Panc1 (cell line): Measurements from ENCODE around the gene IL20RA. TPM values are rescaled to one million over a fixed set of nuclear protein-coding genes. Genes with fewer than 3 reads are reported as not detected.

ENCODE experiments used
- ATAC-seq: fragments of 200-7000 bp; cut with Tn5 transposase; 2 replicates; pipeline ENCODE4 v1.9.1; 2020; ENCODE audit warnings: mild to moderate bottlenecking, moderate library complexity
- BruUV-seq: library from RNA; stranded (reverse); fragments of 400-500 nt; replicated peaks from 2 replicates; lab custom pipeline; 2021; lab: Mats Ljungman, UMichigan
- CTCF ChIA-PET: fragments of 300-600 bp; sonication (Branson Sonifier 250); formaldehyde crosslinking; loops from one replicate; lab custom pipeline; 2022; ENCODE audit warnings: antibody characterized with exemption; lab: Charles Lee
- POLR2A ChIA-PET: fragments of 300-600 bp; sonication (Branson Sonifier 250); formaldehyde crosslinking; loops from one replicate; lab custom pipeline; 2022; ENCODE audit warnings: antibody characterized with exemption; lab: Charles Lee
- DNase-seq: peaks from one replicate; pipeline ENCODE4 v3.0.0-alpha.2; 2010; ENCODE audit warnings: low read depth, low spot score
- H3K27ac ChIP-seq: 2 replicates; pipeline ENCODE4 v1.5.1; 2011; ENCODE audit warnings: mild to moderate bottlenecking, low read length, inconsistent platforms
- H3K27me3 ChIP-seq: fragments of 200-500 bp; sonication (Bioruptor generic); 2 replicates; pipeline ENCODE4 v1.6.0; 2014; ENCODE audit warnings: low read length, inconsistent platforms; ENCODE audit not compliant: control insufficient read depth, insufficient read depth
- H3K36me3 ChIP-seq: fragments of 200-500 bp; sonication (Bioruptor generic); 2 replicates; pipeline ENCODE4 v1.5.1; 2014; ENCODE audit warnings: inconsistent platforms, mild to moderate bottlenecking, low read length, moderate library complexity; ENCODE audit not compliant: control insufficient read depth, insufficient read depth
- H3K4me1 ChIP-seq: 2 replicates; pipeline ENCODE4 v1.5.1; 2011; ENCODE audit warnings: inconsistent platforms, mild to moderate bottlenecking, low read length, moderate library complexity; ENCODE audit not compliant: control insufficient read depth, insufficient read depth
- H3K4me3 ChIP-seq, 2 experiments: 2 replicates each; pipeline ENCODE4 v1.5.1; 2011 to 2012; ENCODE audit warnings: low read depth in 2 of 2, low read length in 2 of 2, mild to moderate bottlenecking in 2 of 2, inconsistent platforms in 1 of 2, moderate library complexity in 1 of 2
- H3K9me3 ChIP-seq: fragments of 200-500 bp; sonication (Bioruptor generic); 2 replicates; pipeline ENCODE4 v1.5.1; 2014; ENCODE audit warnings: low read depth, mild to moderate bottlenecking, inconsistent platforms, low read length, moderate library complexity; ENCODE audit not compliant: control insufficient read depth, insufficient read depth
- CTCF ChIP-seq: fragments of 450-650 bp; IDR thresholded peaks from 2 replicates; pipeline ENCODE4 v1.5.1; 2017; ENCODE audit warnings: mild to moderate bottlenecking
- POLR2AphosphoS5 ChIP-seq: IDR thresholded peaks from 2 replicates; pipeline ENCODE4 v1.6.1; 2012; ENCODE audit warnings: mild to moderate bottlenecking, low read depth, low read length, moderate library complexity
- REST ChIP-seq, 2 experiments: IDR thresholded peaks; 2 replicates each; pipeline ENCODE4 v1.6.1; 2011 to 2012; ENCODE audit warnings: low read depth in 2 of 2, control low read depth in 1 of 2, low read length in 1 of 2, mild to moderate bottlenecking in 1 of 2, moderate library complexity in 1 of 2; ENCODE audit not compliant: insufficient read depth in 1 of 2
- SIN3A ChIP-seq: IDR thresholded peaks from 2 replicates; pipeline ENCODE4 v1.6.1; 2012; ENCODE audit warnings: low read depth, mild to moderate bottlenecking, low read length, moderate library complexity, borderline replicate concordance; ENCODE audit not compliant: insufficient read depth
- TCF7L2 ChIP-seq: IDR thresholded peaks from 2 replicates; pipeline ENCODE4 v1.6.1; 2011; ENCODE audit warnings: mild to moderate bottlenecking, low read depth, low read length, inconsistent platforms
- in situ Hi-C: cut with HindIII; loops from 2 replicates; pipeline ENCODE4 v1.10.0; 2016; ENCODE audit warnings: low sequenced_read_pairs, low pct_unique_long_range_greater_than_20kb
- intact Hi-C: fragments of 100-400 bp; cut with micrococcal nuclease; formaldehyde crosslinking; loops from one replicate; pipeline ENCODE4 v1.10.0; 2022; ENCODE audit not compliant: unreplicated experiment
- total RNA-seq: library from RNA; stranded (reverse); gene quantifications from one replicate; pipeline ENCODE4 v1.2.1, GENCODE V29; 2021; ENCODE audit not compliant: unreplicated experiment

The IL20RA gene
- total RNA-seq, 1 experiment from 2014 or later: not detected

GRCh38 chr6:136950436-136951126 is 94.2 kb downstream of the IL20RA start:
- intact Hi-C loops: no loop called here
- H3K9me3 ChIP-seq: no peaks in the 10 kb centered on the region
- ATAC-seq (no peak), DNase-seq (no peak)
- no peaks in the 10 kb centered on the region for H3K36me3 ChIP-seq
- H3K4me1 ChIP-seq: no peaks in the 10 kb centered on the region
- no TSS peak for BruUV-seq
- no peak for TF ChIP-seq POLR2AphosphoS5
- TF ChIP-seq SIN3A: no peak
- TF ChIP-seq TCF7L2: no peak
- no peak for TF ChIP-seq REST (IDR thresholded peaks at IDR 0.05; ENCODE audit: insufficient read depth in 1 of 2, low read depth in 2 of 2, low read length in 1 of 2)
- no peak for TF ChIP-seq CTCF
- H3K27ac ChIP-seq: no peak overlapping the region
- H3K27me3 ChIP-seq: peaks cover 3% of the 10 kb centered on the region; the same call in 1 of the 2 replicates
- ChIA-PET POLR2A (interaction anchor here (0.6 kb wide), 1 partner anchor 128 kb away, joined by 5 read pairs; the partner anchor contains the start of gene PEX7), CTCF (no interaction called here)
- in situ Hi-C loops: no loop called here
- H3K4me3 ChIP-seq: no peak overlapping the region

Other genes starting within 250 kb of the IL20RA start
- gene PEX7, start 222.4 kb downstream of the IL20RA start, total RNA-seq: 8.8 TPM
- not detected for gene SLC35D3, start 122.7 kb downstream of the IL20RA start, total RNA-seq
- gene IL22RA2, start 128.7 kb upstream of the IL20RA start, total RNA-seq: not detected
- gene IFNGR1, start 174.4 kb upstream of the IL20RA start, total RNA-seq: 23.4 TPM